ENCODE results near the gene HOXA7. TPM values are rescaled to one million over a fixed set of nuclear protein-coding genes. Genes with fewer than 3 reads are reported as not detected.

The HOXA7 gene
- total and polyA plus RNA-seq, 2 donors (not counting 1 experiment from before 2014, with no cell fraction given), result 0.37 TPM; not detected in 1

GRCh38 chr7:27149842-27150567, 6.5 kb downstream of the HOXA7 start:
- intact Hi-C loops (cut with micrococcal nuclease), result loop anchor here (2.0 to 5.0 kb wide), 2 partner anchors 37 to 771 kb away; partner anchors contain the start of gene HOXA11
- DNase-seq (no peak), ATAC-seq (ENCODE audit: low read depth) (no peak)
- H3K36me3 ChIP-seq (replicated peaks in 1 of 2; ENCODE audit: control extremely low read depth in 1 of 2, control insufficient read depth in 1 of 2, extremely low read depth in 1 of 2, insufficient read depth in 2 of 2, low read length in 1 of 2), result no peaks in the 10 kb centered on the region
- H3K4me3 ChIP-seq (ENCODE audit: control extremely low read depth in 1 of 5, extremely low read depth in 1 of 5, insufficient read depth in 1 of 5, low read depth in 2 of 5, low read length in 4 of 5), result peak overlapping the region in 3 of 5 experiments; percentile 4 to 48 (median 33)
- H4K20me1 ChIP-seq (ENCODE audit: control insufficient read depth, insufficient read depth, low read length, poor library complexity, severe bottlenecking), result peaks cover 10% of the 10 kb centered on the region
- H3K4me3 Mint-ChIP-seq, result peak overlapping the region; percentile 59
- no peak overlapping the region for H3K27ac ChIP-seq (ENCODE audit: low read length in 2 of 2)
- H3K27me3 Mint-ChIP-seq, result peaks cover 71% of the 10 kb centered on the region
- H3K9ac ChIP-seq (ENCODE audit: low read length), result peak overlapping the region; percentile 30
- peaks cover 0 to 98% (median 81%) of the 10 kb centered on the region in 4 experiments for H3K27me3 ChIP-seq (replicated peaks in 1 of 4; ENCODE audit: control extremely low read depth in 1 of 4, control insufficient read depth in 3 of 4, insufficient read depth in 4 of 4, low read length in 3 of 4)
- ChIA-PET POLR2A (interaction anchor here (1.0 kb wide), 1 partner anchor 23 kb away, joined by 3 read pairs; no protein-coding TSS in a partner anchor), CTCF (interaction anchor here (0.6 to 6.9 kb wide), 21 partner anchors 9 to 1298 kb away, joined by 3 to 52 read pairs (median 3); no protein-coding TSS in a partner anchor)
- no peak overlapping the region for H3K27ac Mint-ChIP-seq
- no peak for TF ChIP-seq EZH2 (IDR thresholded peaks at IDR 0.05; ENCODE audit: borderline replicate concordance, insufficient read depth, low read depth, low read length, poor library complexity, severe bottlenecking)
- no peak for TF ChIP-seq CTCF (IDR thresholded peaks at IDR 0.05)
- H3K4me2 ChIP-seq (replicated peaks; ENCODE audit: low read depth, low read length, poor library complexity, severe bottlenecking), result peak overlapping the region; percentile 79
- peaks cover 41% of the 10 kb centered on the region for H3K4me1 Mint-ChIP-seq
- no peaks in the 10 kb centered on the region for H3K9me3 Mint-ChIP-seq (ENCODE audit: insufficient read depth)
- 14% methylated on average over 10 of the region's 13 CpGs for WGBS (ENCODE audit: insufficient coverage)
- peaks cover 55 to 67% of the 10 kb centered on the region in 2 donors for H3K4me1 ChIP-seq (ENCODE audit: control insufficient read depth in 2 of 2, insufficient read depth in 2 of 2, low read length in 2 of 2)
- peaks cover 0 to 84% (median 6%) of the 10 kb centered on the region in 3 donors for H3K9me3 ChIP-seq (ENCODE audit: control extremely low read depth in 1 of 3, control insufficient read depth in 2 of 3, insufficient read depth in 1 of 3, low read length in 2 of 3)
- no peak overlapping the region for H2AFZ ChIP-seq (ENCODE audit: insufficient read depth, low read depth, low read length, poor library complexity, severe bottlenecking)
- no peaks in the 10 kb centered on the region for H3K79me2 ChIP-seq (ENCODE audit: control insufficient read depth, insufficient read depth, low read length)

Measured in B cell (primary cell).